ENCODE results near the gene TRANK1.
"Not testable (repeated sequence)": the region's sequence is repeated elsewhere in the genome, so short reads cannot be mapped to it uniquely, and the experiment has no call there.

TRANK1 gene

DNA sequence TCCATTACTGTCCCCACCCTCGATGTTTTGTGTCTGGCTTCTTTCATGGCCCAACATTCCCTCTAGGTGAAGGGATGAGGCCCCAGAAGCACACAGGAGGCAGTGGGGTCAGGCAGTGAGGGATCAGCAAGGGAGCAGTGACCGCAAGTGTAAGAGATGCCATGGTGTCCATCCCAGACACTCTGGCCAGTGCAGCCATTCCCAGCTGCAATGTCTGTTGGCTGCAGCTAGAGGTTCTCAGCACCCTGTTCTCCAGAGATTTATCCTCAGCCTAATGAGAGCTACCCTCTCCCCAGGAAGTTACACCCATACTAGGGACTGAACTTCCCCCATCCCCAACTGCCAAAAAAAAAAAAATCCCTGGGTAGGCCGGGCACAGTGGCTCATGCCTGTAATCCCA, 40.2 kb downstream of the TRANK1 start:
- H3K36me3 ChIP-seq (replicated peaks): no peaks in the 10 kb centered on the region
- DNase-seq: no peak
- no peaks in the 10 kb centered on the region for H3K27me3 ChIP-seq (replicated peaks)
- no peak overlapping the region for H3K4me3 ChIP-seq (ENCODE audit: low read depth, low read length)
- TF ChIP-seq CTCF (IDR thresholded peaks at IDR 0.05; ENCODE audit: low read depth, low read length, missing control alignments): peak; percentile 63
- in situ Hi-C loops (cut with HindIII; ENCODE audit: low pct_ligation_motif_present, low sequenced_read_pairs): no loop called here
- no peak overlapping the region for H3K27ac ChIP-seq

GRCh38 chr3:36904065-36904464, 40.8 kb downstream of the TRANK1 start:
- H3K4me3 ChIP-seq (ENCODE audit: low read depth, low read length); H3K27ac ChIP-seq; H3K27me3 ChIP-seq (replicated peaks); H3K36me3 ChIP-seq (replicated peaks); in situ Hi-C loops (cut with HindIII; ENCODE audit: low pct_ligation_motif_present, low sequenced_read_pairs); DNase-seq: not testable (repeated sequence)

GRCh38 chr3:36903119-36903882, 41.6 kb downstream of the TRANK1 start:
- in situ Hi-C loops (cut with HindIII; ENCODE audit: low pct_ligation_motif_present, low sequenced_read_pairs): no loop called here
- Histone ChIP-seq H3K36me3 (replicated peaks) (no peaks in the 10 kb centered on the region), H3K4me3 (ENCODE audit: low read depth, low read length) (no peak overlapping the region), H3K27me3 (replicated peaks) (no peaks in the 10 kb centered on the region), H3K27ac (no peak overlapping the region)
- DNase-seq: no peak
- no peak for TF ChIP-seq CTCF (IDR thresholded peaks at IDR 0.05; ENCODE audit: low read depth, low read length, missing control alignments)

DNA sequence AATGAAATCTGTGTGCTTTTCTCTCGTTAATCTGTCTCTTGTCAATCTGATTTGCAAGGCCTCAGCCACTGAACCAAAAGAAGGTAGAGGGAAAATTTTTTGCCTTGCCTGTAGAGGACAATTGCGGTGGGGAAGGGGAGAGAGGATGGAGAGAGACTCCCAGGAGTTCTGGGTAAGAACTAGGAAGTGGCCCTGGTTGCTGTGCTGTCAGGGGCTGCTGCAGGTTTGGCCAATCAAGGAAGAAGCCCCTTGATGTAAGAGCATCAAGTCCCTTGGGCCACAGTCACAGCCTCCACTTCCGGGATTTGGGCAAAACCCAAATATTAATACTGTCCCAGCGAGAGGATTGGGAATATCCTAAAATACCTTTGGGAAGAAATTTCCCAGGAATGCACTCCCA, 43.3 kb downstream of the TRANK1 start:
- Histone ChIP-seq H3K27me3 (replicated peaks) (no peaks in the 10 kb centered on the region), H3K4me3 (ENCODE audit: low read depth, low read length) (no peak overlapping the region), H3K36me3 (replicated peaks) (no peaks in the 10 kb centered on the region), H3K27ac (no peak overlapping the region)
- no peak for DNase-seq
- no peak for TF ChIP-seq CTCF (IDR thresholded peaks at IDR 0.05; ENCODE audit: low read depth, low read length, missing control alignments)
- in situ Hi-C loops (cut with HindIII; ENCODE audit: low pct_ligation_motif_present, low sequenced_read_pairs): no loop called here

DNA sequence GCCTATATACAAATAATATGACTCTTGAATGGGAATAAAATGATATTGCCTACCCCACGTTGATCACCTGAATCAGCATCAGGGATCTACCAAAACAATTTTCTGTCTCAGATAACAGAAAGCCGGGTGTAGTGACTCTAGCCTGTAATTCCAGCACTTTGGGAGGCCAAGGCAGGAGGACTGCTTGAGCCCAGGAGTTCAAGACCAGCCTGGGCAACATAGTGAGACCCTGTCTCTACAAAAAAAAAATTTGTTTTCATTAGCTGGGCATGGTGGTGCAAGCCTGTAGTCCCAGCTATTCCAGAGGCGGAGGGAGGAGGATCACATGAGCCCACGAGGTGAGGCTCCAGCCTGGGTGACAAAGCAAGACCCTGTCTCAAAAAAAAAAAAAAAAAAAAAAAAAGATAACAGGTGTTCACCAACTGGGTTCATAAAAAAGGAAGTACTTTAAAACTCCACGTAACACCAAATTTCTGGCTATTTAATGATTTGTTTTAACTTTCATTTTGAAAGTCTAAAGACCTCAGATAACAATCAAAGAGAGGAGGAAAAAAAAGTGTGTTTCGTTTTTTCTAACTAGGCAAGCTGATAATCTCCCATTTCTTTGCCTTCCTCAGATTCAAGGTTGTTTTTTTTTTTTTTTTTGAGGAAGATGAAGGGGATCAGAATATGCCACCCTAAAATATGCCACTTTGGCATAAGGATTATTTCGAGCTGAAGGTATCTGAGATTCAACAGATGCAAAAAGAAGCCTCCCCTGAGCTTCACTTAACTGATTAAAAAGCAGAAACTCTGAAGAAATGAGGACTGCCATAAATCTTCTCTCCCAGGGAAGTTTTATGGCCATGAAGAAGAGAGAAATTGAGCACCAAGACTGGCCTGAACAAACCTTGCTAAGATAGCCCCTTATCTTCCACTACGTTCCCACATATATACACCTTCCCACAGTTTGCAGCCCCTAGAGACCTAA, 44.1 kb downstream of the TRANK1 start:
- TF ChIP-seq CTCF (IDR thresholded peaks at IDR 0.05; ENCODE audit: low read depth, low read length, missing control alignments): no peak
- H3K27ac ChIP-seq: no peak overlapping the region
- H3K36me3 ChIP-seq (replicated peaks): no peaks in the 10 kb centered on the region
- H3K4me3 ChIP-seq (ENCODE audit: low read depth, low read length): no peak overlapping the region
- no peak for DNase-seq
- H3K27me3 ChIP-seq (replicated peaks): no peaks in the 10 kb centered on the region
- in situ Hi-C loops (cut with HindIII; ENCODE audit: low pct_ligation_motif_present, low sequenced_read_pairs): no loop called here

Data from brain microvascular endothelial cell (primary cell).